Kasumi-1 (cell line): ENCODE data around the gene FGD4.

Source experiments
- DNase-seq, 2 experiments: peaks; one replicate each; lab custom pipeline; 2025; lab: John Stamatoyannopoulos, UW

FGD4 gene

DNA sequence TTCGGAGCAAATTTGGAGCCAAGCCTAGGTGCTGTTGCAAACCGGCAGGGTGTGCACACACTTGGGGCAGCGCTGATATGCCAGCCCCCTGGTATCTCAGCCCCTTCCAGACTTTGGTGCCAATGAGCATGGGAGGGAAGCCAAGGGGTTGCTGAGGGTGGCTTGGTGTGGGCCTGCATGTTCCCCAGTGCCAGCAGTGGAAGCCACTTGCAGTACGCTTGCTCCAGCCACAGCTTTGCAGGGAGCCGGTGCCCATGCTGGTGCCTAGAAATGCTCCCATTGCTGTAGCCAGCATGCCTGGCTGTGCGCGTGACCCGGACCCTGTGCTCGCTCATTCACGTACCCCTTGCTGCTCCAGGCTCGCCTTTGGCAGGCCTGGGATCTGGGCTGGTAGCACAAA is 212.6 kb downstream of the FGD4 start:
- no peak for DNase-seq

DNA sequence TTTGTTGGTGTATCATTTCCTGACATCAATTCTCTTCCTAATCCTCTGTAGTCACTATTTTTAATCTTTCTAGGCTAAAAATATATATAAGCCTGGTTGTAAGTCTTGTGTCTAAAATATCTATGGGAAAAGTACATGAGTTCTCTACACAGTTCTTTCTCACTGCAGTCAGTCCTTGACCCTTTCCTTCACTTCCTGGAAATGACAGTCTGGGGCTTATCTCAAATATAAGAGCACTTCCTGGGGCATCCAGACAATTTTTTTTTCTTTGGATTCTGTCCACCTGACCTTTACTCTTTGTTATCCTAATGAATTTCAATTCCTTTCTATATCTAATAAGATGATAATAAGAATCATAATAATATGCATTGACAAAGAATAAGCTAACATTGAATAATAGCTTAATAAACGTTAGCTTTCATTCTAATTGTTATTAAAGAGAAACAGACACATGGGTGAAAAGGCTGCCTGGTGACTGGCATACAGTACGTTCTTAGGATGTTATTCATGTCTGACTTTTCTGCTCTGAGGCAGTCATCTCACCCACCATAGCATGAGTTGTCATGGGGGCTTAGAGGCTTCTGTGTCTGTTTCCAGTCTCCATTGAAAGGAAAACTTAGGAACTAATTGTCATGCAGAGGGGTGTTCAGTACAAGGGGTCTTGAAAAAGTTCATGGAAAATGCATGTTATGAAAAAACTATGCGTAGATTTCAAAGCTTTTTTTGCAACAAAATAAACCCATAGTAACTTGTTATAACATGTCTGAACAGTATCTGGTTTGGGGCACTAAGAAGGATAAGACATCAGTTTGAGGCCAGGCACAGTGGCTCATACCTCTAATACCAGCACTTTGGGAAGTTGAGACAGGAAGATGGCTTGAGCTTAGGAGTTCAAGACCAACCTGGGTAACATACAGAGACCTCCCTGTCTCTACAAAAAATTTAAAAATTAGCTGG is 213.6 kb downstream of the FGD4 start:
- DNase-seq = no peak

DNA sequence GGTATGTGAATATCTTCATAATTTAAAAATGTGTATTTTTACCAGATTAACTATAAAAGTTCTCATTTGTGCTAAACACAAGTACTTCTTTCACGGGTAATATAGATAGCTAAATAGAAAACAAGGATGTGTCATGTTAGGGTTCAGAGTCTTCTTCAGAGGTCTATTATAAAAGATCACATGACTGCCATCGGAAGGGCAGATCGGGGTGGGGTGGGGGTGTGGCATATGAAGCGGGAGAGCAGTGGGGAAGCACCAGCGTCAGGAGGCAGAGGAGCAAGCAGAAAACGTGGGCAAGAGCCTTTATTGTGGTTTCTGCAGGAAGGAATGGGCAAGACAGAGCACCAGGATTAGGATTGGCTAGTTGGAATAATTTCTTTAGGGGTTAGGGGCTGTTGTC is 216.1 kb downstream of the FGD4 start:
- no peak for DNase-seq

DNA sequence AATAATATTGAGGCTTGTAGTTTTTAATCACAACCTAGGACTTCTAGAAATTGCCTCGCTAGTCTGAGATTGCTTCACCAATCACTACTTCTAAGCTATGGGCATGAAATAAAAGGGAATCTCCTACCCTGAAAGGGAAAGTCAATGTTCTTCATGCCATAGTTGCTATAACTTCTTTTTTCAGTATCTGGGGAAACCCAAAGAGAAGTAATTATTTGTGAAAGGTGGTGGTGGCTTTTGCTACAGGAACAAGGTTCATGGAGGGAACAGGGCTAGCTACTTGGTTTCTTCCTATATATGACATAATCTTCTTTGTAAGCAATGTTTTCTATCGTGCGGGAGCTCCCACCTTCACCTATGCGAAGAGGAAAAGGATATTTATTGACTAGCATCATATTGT is 218.2 kb downstream of the FGD4 start:
- DNase-seq = no peak

DNA sequence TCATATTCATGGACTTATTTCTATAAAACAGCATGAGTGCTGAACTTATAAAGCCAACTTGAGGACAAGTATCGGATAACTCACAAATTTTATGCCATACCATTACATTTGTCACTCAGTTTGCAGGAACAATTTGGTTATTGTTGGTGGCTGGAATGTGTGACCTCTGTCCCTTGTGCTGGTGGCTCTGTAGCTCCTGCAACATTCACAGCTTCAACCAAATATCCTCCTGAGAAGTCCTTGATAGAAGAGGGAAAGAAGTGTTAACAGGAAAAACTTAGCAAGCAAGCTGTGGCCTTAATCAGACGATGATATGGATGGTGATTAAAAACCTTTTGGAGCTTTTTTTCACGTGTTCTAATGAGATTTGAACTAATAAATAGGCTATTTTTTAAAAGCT is 218.8 kb downstream of the FGD4 start:
- no peak for DNase-seq

DNA sequence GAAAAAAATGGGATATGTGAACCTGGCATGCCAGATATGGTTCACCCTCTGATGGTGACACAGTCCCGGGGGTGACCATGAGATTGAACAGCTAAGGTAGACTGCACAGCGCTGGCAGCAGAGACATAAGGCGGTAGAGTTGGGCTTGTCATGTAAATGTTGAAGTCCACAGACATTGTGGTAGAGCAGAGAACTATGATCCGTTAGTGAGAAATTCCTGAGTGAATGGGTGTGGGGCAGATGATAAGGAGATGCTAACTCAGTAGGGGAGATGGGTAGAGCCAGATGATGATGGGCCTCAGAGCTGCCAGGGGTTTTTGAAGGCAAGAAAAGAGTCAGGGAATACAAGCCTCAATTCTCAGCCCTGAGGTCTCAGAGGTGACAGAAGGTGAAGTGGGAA is 228.6 kb downstream of the FGD4 start:
- DNase-seq = no peak

DNA sequence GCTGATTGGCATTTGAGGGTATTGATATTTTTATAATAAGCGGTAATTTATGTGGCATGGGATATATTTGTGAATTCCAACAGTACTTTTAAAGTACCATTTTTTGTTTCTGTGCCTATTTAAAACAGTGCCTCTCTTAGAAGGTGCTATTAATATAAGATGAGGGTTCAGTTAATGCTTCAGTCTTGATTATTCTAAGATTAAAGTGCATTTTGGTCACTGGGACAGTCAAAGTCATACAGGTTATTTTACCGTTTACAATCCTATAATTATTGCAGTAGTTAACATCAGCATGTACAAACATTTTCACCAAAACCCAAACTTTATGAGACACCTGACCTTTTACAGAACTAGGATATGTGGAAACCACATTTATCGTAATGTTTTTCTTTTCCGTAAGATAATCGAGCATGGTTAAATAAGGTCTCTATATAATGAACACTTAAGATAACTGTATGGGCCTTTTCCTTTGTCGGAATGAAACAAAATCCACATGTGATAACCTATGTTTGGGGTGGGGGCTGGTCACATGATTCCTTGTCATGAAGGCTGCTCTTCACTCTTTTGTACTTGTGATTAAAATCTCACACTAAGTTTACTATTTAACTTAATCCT is 242.0 kb downstream of the FGD4 start:
- no peak for DNase-seq

DNA sequence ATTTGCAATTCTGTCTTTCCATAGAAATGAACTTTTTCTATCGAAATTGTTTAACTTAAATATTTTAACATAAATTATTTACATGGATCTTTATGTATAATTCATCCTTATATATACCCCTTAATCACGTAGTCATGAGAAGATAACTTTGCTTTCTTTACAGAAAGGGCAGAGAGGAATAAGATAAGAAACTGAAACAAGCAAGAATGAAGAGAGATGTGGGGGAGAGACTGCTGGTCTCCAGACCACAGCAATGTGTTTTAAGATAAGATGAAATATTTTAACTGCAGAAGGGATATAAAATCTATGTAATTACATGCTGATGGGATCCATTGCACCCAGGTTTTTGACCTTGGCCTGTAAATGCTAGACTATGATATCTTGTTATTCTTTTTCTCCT is 245.1 kb downstream of the FGD4 start:
- DNase-seq = peak; percentile 7 to 15

DNA sequence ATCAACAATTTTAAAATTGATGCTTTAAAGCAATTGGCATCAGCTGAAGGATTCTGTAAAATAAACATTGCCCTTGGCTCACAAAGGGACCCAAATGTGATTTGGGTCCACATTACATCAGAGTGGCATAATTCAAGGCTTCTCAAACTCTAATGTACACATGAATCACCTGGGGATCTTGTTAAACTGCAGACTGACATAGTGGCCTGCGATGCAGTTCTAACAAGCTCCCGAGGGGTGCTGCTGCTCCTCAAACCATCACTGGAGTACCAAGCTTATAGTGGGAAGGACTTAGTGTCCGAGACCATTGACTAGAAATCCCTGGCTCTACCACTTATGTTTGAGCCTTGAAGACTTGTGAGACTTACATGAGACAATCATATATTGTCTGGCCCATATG is 247.9 kb downstream of the FGD4 start:
- no peak for DNase-seq

DNA sequence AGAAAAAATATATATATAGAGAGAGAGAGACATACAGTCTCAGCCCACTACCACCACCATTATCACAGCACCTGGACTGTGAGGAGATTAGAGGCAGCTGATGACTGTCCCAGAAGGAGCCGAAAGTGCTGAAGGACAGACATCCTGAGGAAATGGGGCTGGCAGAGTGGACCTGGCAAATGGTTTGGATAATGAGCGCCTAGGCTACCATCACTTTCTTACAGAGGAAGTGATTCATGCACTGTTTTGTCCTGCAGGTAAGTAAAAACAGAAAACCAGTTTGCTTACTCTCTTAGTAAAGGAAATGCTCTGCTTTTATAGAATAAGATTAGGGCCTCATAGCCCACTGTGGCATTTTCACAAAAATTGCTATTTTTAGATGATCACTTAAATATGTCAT is 251.2 kb downstream of the FGD4 start:
- DNase-seq = no peak

DNA sequence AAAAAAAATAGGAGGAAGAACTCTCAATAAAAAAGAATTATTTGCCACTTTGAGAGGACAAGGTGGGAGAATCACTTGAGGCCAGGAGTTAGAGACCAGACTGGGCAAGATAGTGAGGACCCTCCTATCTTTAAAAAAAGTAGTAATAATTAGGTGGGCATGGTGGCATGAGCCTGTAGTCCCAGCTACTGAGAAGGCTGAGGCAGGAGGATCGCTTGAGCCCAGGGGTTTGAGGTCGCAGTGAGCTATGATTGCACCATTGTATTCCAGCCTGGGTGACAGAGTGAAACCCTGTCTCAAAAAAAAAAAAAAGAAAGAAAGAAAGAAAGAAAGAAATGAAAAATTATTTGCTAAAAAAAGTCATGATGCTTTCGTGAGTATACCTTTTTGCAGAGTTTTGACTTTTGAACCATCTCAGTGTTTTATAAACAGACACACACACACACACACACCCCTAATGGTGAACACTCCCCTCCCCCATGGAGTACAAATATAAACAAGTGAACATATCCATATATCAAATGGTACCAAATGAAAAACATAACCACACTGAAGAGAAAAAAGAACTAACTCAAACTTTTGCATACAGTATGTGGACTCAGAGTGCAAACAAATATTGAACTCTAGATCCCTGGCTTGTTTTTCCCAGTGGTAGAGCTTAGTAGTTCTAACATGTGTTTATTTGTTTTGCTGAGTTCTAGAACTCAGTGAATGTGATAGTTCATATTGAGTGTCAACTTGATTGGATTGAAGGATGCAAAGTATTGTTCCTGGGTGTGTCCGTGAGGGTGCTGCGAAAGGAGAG is 252.0 kb downstream of the FGD4 start:
- no peak for DNase-seq

DNA sequence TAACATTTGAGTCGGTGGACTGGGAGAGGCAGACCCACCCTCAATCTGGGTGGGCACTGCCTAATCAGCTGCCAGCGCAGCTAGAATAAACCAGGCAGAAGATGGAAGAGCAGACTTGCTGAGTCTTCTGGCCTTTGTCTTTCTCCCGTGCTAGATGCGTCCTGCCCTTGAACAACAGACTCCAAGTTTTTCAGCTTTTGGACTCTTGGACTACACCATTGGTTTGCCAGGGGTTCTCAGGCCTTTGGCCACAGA is 252.5 kb downstream of the FGD4 start:
- DNase-seq = no peak

DNA sequence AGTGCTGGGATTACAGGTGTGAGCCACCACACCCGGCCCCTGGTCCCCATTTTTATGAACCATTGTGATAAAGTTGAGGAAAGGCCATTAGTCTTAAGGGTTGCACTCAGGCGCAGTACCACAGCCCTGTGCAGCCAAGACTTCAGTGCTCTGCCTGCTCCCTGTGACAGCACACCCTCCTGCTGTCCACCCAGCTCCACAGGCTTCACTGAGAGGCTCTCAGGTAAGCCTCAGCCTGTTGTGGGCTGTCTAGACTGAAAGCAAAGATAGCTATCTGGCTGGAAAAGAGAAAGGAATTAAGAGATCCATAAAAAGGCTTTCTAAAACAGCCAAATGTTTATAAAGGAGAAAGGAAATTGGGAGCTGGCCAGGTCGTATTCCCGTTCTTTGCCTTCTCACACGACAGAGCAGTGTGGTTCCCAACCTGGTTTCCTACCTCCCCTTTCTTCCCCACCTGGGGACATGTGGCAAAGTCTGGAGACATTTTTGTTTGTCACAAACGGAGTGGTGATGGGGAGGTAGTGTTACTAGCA is 260.6 kb downstream of the FGD4 start:
- no peak for DNase-seq

DNA sequence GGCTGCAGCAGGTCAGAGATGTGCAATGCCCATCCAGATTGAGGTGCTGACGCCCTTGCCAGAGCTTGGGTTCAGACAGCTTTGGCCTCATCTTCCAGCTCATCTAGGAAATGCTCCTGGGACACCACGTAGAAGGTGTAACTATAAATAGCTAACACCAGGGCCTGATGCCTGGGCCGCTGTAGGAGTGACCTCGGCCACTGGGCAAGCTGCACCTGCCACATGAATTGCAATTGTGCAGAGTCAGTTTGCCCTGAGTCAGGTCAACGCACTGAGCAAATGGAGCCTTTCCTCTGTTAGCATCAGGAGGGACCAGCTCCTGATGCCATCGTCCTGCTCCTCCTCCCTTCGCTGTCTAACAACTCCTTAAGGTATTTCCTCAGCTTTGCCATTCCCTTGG is 262.3 kb downstream of the FGD4 start:
- DNase-seq = no peak

DNA sequence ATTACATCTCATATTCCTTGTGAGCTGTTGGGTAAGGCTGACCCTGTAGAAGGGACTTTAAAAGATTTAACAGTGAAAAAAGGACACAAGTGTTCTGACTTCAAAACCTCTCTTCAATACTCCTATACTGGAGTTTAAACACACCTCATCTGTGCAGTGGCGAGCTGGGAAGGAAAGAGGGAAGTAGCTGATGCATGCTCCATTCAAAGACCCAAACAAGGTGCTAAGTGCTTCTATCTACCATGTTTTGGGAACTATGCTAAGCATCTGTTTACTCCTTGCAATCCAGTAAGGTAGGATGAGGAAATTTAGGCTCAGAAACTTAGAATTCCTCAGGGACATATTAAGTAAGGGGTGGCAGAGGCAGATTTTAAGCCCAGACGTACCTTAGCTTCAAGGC is 263.3 kb downstream of the FGD4 start:
- DNase-seq = no peak

DNA sequence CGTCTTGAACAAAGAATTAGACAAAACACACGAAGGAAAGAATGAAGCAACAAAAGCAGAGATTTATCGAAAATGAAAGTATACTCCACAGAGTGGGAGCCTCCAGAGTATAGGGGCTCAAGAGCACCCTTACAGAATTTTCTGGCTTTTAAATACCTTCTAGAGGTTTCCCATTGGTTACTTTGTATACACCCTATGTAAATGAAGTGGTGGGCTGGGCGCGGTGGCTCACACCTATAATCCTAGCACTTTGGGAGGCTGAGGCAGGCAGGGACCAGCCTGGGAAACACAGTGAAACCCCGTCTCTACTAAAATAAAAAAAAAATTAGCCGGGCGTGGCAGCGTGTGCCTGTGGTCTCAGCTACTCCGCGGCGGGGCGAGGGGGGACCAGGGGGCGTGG is 266.7 kb downstream of the FGD4 start:
- DNase-seq = no peak

DNA sequence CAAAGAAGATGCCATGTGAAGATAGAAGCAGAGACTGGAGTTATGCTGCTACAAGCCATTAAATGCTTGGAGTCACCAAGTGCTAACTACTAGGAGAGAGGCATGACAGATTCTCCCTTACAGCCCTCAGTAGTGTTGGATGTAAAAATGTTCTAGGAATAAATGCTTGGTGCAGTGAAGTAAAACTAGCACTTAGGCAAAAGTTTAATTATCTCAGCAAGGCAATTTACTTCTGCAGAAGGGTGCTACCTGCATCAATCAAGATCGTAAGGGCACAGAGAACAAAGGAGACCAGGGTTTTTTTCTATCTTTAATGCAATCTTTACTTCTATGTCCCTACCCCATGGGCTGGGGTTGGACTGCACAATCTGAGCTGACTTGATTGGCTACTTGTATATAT is 270.2 kb downstream of the FGD4 start:
- no peak for DNase-seq

DNA sequence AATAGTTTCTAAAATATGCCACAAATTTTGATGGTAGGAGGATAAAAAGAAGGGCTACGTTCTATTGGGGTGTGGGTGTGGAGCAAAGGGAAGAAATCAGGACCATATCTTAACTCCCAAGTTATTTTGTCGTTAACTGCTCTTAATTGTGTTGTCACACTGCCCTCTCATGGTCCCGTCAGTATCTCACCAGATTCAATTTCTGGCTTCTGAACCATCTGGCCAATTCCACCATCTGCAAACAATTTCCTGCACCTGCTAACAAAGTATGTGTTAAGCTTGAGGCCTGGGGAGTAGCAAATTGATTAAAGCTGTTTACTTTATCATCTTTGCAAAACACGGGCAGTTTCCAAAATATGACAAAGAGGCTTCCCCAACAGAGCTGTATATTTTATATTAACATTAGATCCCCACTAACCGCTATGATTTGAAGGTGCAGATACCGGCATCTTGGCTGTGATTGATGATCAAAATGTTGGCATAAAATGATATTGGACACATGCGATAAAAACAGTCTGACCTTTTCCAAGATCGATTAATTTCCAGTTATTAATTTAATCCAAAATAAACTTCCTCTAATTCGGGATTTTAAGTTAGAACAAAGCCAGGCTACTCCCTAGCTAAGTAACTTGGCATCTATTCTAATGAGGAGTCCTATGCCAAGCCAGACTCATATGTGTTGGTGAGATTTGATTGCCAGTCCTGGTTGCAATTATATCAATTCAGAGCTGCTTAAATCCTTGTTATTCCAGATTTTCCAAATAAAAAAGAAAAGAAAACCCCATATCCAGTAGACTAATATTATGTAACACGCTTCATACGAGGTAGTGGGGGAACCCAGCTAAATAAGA is 272.8 kb downstream of the FGD4 start:
- DNase-seq = peak; percentile 88 to 91

DNA sequence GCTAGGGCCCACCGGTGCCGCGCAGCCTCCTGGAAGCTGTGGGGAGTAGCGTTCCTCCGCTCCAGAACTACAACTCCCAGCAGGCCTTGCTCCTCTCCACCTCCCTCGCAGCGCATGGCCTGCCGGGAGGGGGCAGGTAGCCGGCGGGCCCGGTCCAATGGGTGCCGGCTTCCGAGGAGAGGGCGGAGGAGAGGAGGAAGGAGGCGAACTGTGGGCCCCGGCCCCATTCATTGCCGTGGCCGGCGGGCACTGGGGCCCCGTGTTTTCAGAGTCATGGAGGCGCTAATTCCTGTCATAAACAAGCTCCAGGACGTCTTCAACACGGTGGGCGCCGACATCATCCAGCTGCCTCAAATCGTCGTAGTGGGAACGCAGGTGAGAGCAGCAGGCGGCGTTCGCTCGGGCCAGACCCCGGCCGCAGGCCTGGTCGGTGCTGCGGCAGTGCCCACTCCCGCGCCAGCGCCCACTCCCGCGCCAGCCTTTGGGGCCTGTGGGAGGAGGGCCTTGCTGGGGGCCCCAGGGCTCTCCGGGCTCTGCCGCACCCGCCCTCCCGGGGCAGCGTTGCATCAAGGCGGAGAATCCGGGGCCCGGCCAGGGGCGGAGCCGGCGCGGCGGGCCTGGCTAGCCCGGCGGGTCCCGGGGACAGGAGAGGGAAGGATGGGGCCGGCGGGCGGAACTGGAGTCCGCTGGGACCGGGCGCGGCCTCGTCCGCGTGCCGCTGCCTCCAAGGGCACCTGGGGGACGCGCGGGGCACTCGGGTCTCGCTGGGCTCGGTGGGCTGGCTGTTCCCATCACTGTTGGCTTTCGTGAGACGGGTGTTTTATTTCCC is 279.9 kb downstream of the FGD4 start, which contains the start of gene DNM1L:
Gene DNM1L (plus strand): TSS at position 211 of the 829 bp plus-strand sequence. CDS start 63 bp downstream, at position 274.
- peak; percentile 95 for DNase-seq

DNA sequence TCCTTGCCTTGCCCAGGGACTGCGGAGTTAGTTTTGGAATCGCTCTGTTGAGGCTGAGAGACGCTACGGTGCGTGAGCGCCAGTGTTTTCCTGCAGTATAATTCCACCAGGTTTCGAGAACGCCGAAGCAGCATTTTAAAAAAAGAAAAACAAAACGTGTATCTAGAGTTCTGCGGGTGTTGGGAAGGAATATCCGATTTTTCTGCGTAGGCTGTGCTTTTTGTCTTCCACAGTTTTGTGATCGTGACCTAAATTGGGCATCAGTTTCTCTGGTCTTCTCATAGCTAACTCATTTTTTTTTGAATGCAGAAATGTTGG is 280.5 kb downstream of the FGD4 start:
- peak in 1 of 2 experiments; percentile 65 for DNase-seq

DNA sequence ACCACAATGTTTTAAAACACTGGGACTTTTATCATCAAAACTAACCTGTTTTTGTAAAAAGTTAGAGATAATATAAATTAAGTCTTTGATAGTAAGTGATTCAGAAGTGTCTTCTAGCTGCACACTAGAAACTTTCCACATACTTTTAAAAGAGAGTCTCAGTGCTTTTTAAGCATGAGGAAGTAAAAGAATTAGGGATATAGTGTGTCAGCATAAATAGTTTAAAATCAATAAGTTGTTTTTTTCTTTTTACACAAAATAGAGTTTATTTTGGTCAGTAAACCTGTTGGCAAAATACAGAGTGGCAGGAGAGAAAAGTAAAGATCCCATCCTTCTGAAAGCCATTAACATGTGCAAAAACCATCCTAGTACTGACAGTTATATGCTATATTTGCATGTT is 281.4 kb downstream of the FGD4 start:
- peak in 1 of 2 experiments; percentile 4 for DNase-seq
